Glutamatergic neuron (in vitro differentiated cells): Measurements from ENCODE around the gene NARF. TPM values are rescaled to one million over a fixed set of nuclear protein-coding genes. Genes with fewer than 3 reads are reported as not detected.

Experiments used
- DNase-seq: peaks from one replicate; pipeline ENCODE4 v3.0.0; 2022
- H3K27ac Mint-ChIP-seq: one replicate; pipeline ENCODE4 v1.8.0; 2020; ENCODE audit warnings: mild to moderate bottlenecking, mixed read lengths, inconsistent platforms; ENCODE audit not compliant: unreplicated experiment
- H3K27me3 Mint-ChIP-seq: one replicate; pipeline ENCODE4 v1.8.0; 2020; ENCODE audit warnings: mild to moderate bottlenecking, moderate library complexity, mixed read lengths, inconsistent platforms; ENCODE audit not compliant: unreplicated experiment
- H3K36me3 Mint-ChIP-seq: one replicate; pipeline ENCODE4 v1.8.0; 2020; ENCODE audit warnings: mild to moderate bottlenecking, mixed read lengths, inconsistent platforms; ENCODE audit not compliant: unreplicated experiment
- H3K4me1 Mint-ChIP-seq: one replicate; pipeline ENCODE4 v1.8.0; 2020; ENCODE audit warnings: mild to moderate bottlenecking, low read depth, mixed read lengths, inconsistent platforms; ENCODE audit not compliant: unreplicated experiment
- H3K4me3 Mint-ChIP-seq: one replicate; pipeline ENCODE4 v1.8.0; 2020; ENCODE audit warnings: mild to moderate bottlenecking, mixed read lengths, inconsistent platforms; ENCODE audit not compliant: unreplicated experiment
- H3K9me3 Mint-ChIP-seq: one replicate; pipeline ENCODE4 v1.8.0; 2020; ENCODE audit warnings: mild to moderate bottlenecking, moderate library complexity, mixed read lengths, inconsistent platforms; ENCODE audit not compliant: unreplicated experiment
- total RNA-seq: library from RNA; stranded (reverse); fragmentation: NEBNext Ultra II Directional; extraction: Animal tissue kit (Norgen Biotek cat#: 25700); gene quantifications from one replicate; pipeline ENCODE4 v1.2.1, GENCODE V29; 2021; ENCODE audit not compliant: unreplicated experiment
- TF ChIP-seq, protein P1 (sequence below): fragments of 200-600 bp; sonication (generic); IDR thresholded peaks from one replicate; pipeline ENCODE4 v1.5.0; 2021; ENCODE audit not compliant: partially characterized antibody, unreplicated experiment

Gene NARF
- total RNA-seq, 1 donor from 2014 or later: 177 TPM

GRCh38 chr17:82496529-82497434, 38.2 kb downstream of the NARF start:
- Mint-ChIP-seq H3K27ac (no peak overlapping the region), H3K36me3 (no peaks in the 10 kb centered on the region), H3K4me1 (peaks cover 4% of the 10 kb centered on the region), H3K9me3 (peaks cover 15% of the 10 kb centered on the region), H3K4me3 (peak overlapping the region; percentile 63), H3K27me3 (peaks cover 20% of the 10 kb centered on the region)
- peak; percentile 98 for DNase-seq
- TF ChIP-seq, protein P1, sequence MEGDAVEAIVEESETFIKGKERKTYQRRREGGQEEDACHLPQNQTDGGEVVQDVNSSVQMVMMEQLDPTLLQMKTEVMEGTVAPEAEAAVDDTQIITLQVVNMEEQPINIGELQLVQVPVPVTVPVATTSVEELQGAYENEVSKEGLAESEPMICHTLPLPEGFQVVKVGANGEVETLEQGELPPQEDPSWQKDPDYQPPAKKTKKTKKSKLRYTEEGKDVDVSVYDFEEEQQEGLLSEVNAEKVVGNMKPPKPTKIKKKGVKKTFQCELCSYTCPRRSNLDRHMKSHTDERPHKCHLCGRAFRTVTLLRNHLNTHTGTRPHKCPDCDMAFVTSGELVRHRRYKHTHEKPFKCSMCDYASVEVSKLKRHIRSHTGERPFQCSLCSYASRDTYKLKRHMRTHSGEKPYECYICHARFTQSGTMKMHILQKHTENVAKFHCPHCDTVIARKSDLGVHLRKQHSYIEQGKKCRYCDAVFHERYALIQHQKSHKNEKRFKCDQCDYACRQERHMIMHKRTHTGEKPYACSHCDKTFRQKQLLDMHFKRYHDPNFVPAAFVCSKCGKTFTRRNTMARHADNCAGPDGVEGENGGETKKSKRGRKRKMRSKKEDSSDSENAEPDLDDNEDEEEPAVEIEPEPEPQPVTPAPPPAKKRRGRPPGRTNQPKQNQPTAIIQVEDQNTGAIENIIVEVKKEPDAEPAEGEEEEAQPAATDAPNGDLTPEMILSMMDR: no peak

DNA sequence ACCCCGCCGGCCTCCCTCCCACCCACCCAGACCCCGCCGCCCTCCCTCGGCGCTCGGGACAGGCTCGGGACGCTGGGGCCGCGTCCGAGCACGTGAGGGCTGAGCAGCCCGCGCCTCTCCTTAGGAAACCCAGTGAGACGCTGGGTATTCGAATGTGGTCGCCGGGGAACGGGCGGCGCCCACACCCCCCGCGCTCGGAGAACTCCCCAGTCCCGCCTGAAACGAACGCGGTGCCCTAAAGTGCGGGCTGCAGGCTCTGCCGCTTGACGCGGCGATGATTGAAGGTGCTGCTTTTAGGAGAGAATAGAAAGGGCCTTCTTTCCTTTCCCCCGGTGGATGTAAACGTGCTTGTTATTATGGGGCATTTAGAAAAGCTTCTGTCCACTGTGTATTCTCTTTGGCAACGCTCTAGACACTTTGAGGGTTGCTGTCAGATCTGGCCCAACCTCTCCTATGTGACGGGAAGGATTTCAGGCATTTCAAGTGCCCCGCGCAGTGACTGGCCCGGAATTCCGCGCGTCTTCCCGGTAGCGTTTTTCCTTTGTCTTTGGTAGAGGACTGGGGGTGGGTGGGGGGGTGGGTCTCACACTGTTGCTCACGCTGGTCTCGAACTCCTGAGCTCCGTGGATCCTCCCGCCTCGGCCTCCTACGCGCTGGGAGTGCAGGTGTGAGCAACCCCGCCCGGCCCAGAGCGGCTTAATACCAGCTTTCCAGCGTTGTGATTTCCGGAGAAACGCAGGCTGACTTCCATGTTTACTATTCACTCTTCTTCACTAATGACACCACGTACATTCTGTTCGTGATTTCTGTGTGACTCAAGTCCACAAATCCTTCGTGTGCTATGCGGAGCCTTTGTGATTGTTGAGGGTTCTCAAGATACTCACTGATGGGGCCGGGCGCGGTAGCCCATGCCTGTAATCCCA, 39.2 kb downstream of the NARF start:
- peaks cover 20% of the 10 kb centered on the region for H3K27me3 Mint-ChIP-seq
- H3K9me3 Mint-ChIP-seq: peaks cover 15% of the 10 kb centered on the region
- DNase-seq: peak; percentile 58
- peak overlapping the region; percentile 88 for H3K27ac Mint-ChIP-seq
- H3K4me3 Mint-ChIP-seq: peak overlapping the region; percentile 90
- TF ChIP-seq, protein P1: no peak
- H3K4me1 Mint-ChIP-seq: peaks cover 4% of the 10 kb centered on the region
- no peaks in the 10 kb centered on the region for H3K36me3 Mint-ChIP-seq

DNA sequence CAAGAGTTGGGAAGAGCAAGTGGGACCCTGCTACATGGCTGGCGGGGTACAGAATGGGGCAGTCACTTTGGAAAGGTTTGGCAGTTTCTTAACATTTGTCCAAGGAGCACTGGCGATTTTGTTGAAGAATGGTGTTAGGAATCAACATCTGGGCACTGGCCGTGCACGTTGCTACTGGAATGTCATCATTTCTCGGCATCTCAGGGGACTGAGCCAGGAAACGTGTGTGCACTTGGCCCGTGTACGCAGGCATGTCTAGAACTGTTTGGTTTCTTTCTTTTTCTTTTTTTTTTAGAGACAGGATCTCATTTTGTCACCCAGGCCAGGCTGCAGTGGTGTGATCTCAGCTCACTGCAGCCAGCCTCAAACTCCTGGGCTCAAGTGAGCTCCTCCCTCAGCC, 43.7 kb downstream of the NARF start:
- no peak overlapping the region for H3K4me3 Mint-ChIP-seq
- H3K4me1 Mint-ChIP-seq: no peaks in the 10 kb centered on the region
- peaks cover 1% of the 10 kb centered on the region for H3K9me3 Mint-ChIP-seq
- DNase-seq: no peak
- H3K27ac Mint-ChIP-seq: no peak overlapping the region
- H3K27me3 Mint-ChIP-seq: peaks cover 3% of the 10 kb centered on the region
- TF ChIP-seq, protein P1: no peak
- no peaks in the 10 kb centered on the region for H3K36me3 Mint-ChIP-seq

GRCh38 chr17:82503094-82503727, 44.7 kb downstream of the NARF start:
- Mint-ChIP-seq H3K4me3 (no peak overlapping the region), H3K27ac (no peak overlapping the region), H3K9me3 (no peaks in the 10 kb centered on the region), H3K4me1 (no peaks in the 10 kb centered on the region), H3K27me3 (peaks cover under 1% of the 10 kb centered on the region), H3K36me3 (no peaks in the 10 kb centered on the region)
- DNase-seq: no peak
- TF ChIP-seq, protein P1: no peak
